H9 (cell line): ENCODE data around the gene PRKCB. TPM values are rescaled to one million over a fixed set of nuclear protein-coding genes. Genes with fewer than 3 reads are reported as not detected.

Source experiments
- DNase-seq: peaks from one replicate; pipeline ENCODE4 v3.0.0-alpha.2; 2017
- H2AFZ ChIP-seq: one replicate; pipeline ENCODE4 v1.6.1; 2013; ENCODE audit warnings: mild to moderate bottlenecking, low read length, control low read depth, moderate library complexity
- H2AK5ac ChIP-seq: 2 replicates; pipeline ENCODE4 v1.6.1; 2013; ENCODE audit warnings: low read length, control low read depth, mixed read lengths; ENCODE audit not compliant: insufficient read length
- H2BK120ac ChIP-seq: one replicate; pipeline ENCODE4 v1.6.1; 2013; ENCODE audit warnings: low read depth, mild to moderate bottlenecking, low read length, control low read depth, inconsistent platforms; ENCODE audit not compliant: poor library complexity, severe bottlenecking
- H2BK12ac ChIP-seq: 2 replicates; pipeline ENCODE4 v1.6.1; 2013; ENCODE audit warnings: low read length, control low read depth, mixed read lengths, low read depth; ENCODE audit not compliant: insufficient read length
- H2BK15ac ChIP-seq: 2 replicates; pipeline ENCODE4 v1.6.1; 2013; ENCODE audit warnings: low read depth, low read length, control low read depth
- H2BK20ac ChIP-seq: one replicate; pipeline ENCODE4 v1.6.1; 2013; ENCODE audit warnings: low read depth, mild to moderate bottlenecking, low read length, control low read depth, inconsistent platforms; ENCODE audit not compliant: poor library complexity, severe bottlenecking
- H2BK5ac ChIP-seq: 2 replicates; pipeline ENCODE4 v1.6.1; 2013; ENCODE audit warnings: low read length, control low read depth, mixed read lengths; ENCODE audit not compliant: insufficient read length
- H3K14ac ChIP-seq: 2 replicates; pipeline ENCODE4 v1.6.1; 2013; ENCODE audit warnings: low read length, control low read depth; ENCODE audit not compliant: insufficient read depth
- H3K18ac ChIP-seq: 2 replicates; pipeline ENCODE4 v1.6.1; 2013; ENCODE audit warnings: low read depth, mild to moderate bottlenecking, mixed read lengths, low read length, control low read depth; ENCODE audit not compliant: insufficient read length
- H3K23ac ChIP-seq: 2 replicates; pipeline ENCODE4 v1.6.1; 2013; ENCODE audit warnings: low read length, control low read depth, mixed read lengths, low read depth; ENCODE audit not compliant: insufficient read length
- H3K23me2 ChIP-seq: 2 replicates; pipeline ENCODE4 v1.6.1; 2013; ENCODE audit warnings: low read depth, mild to moderate bottlenecking, mixed read lengths, low read length, control low read depth; ENCODE audit not compliant: insufficient read length, poor library complexity, severe bottlenecking
- H3K27ac ChIP-seq: 2 replicates; pipeline ENCODE4 v1.5.1; 2013; ENCODE audit warnings: low read length, control low read depth, mixed read lengths, low read depth; ENCODE audit not compliant: insufficient read length
- H3K27me3 ChIP-seq: 2 replicates; pipeline ENCODE4 v1.6.1; 2013; ENCODE audit warnings: low read length, control low read depth, inconsistent platforms; ENCODE audit not compliant: insufficient read depth
- H3K4ac ChIP-seq: 2 replicates; pipeline ENCODE4 v1.6.1; 2013; ENCODE audit warnings: low read depth, mild to moderate bottlenecking, control low read depth, inconsistent platforms, low read length, moderate library complexity
- H3K4me1 ChIP-seq: 2 replicates; pipeline ENCODE4 v1.6.1; 2013; ENCODE audit warnings: low read length, control low read depth, inconsistent platforms; ENCODE audit not compliant: insufficient read depth
- H3K4me2 ChIP-seq: 2 replicates; pipeline ENCODE4 v1.6.1; 2013; ENCODE audit warnings: low read length, control low read depth, mixed read lengths; ENCODE audit not compliant: insufficient read length, insufficient read depth
- H3K56ac ChIP-seq: 2 replicates; pipeline ENCODE4 v1.6.1; 2013; ENCODE audit warnings: low read depth, mild to moderate bottlenecking, mixed read lengths, low read length, control low read depth; ENCODE audit not compliant: insufficient read length
- H3K79me1 ChIP-seq: 2 replicates; pipeline ENCODE4 v1.6.1; 2013; ENCODE audit warnings: low read depth, mild to moderate bottlenecking, moderate library complexity, low read length, control low read depth, inconsistent platforms; ENCODE audit not compliant: insufficient read depth, poor library complexity, severe bottlenecking
- H3K79me2 ChIP-seq: 2 replicates; pipeline ENCODE4 v1.6.1; 2013; ENCODE audit warnings: low read length, control low read depth, inconsistent platforms; ENCODE audit not compliant: insufficient read depth
- H3K9ac ChIP-seq: 2 replicates; pipeline ENCODE4 v1.6.1; 2013; ENCODE audit warnings: low read length, control low read depth, mixed read lengths; ENCODE audit not compliant: insufficient read length; ENCODE audit errors: extremely low read depth
- H3K9me3 ChIP-seq: one replicate; pipeline ENCODE4 v1.6.1; 2013; ENCODE audit warnings: low read depth, low read length, inconsistent platforms; ENCODE audit not compliant: control insufficient read depth
- H3T11ph ChIP-seq: one replicate; pipeline ENCODE4 v1.6.1; 2013; ENCODE audit warnings: mild to moderate bottlenecking, low read length, control low read depth, inconsistent platforms
- H4K20me1 ChIP-seq: one replicate; pipeline ENCODE4 v1.6.1; 2013; ENCODE audit not compliant: control insufficient read depth, insufficient read length, insufficient read depth
- H4K5ac ChIP-seq: 2 replicates; pipeline ENCODE4 v1.6.1; 2013; ENCODE audit warnings: low read depth, mild to moderate bottlenecking, mixed read lengths, low read length, control low read depth; ENCODE audit not compliant: insufficient read length
- H4K8ac ChIP-seq: replicated peaks from 2 replicates; pipeline ENCODE4 v1.6.1; 2013; ENCODE audit warnings: low read length, control low read depth, mixed read lengths, low read depth; ENCODE audit not compliant: insufficient read length
- H4K91ac ChIP-seq: 2 replicates; pipeline ENCODE4 v1.6.1; 2013; ENCODE audit warnings: low read depth, mild to moderate bottlenecking, moderate library complexity, mixed read lengths, low read length, control low read depth; ENCODE audit not compliant: insufficient read length
- H3K27ac Mint-ChIP-seq, 3 experiments: 2 replicates in 2 of 3; 3 replicates in 1 of 3; pipeline ENCODE4 v1.8.0; 2020 to 2021; ENCODE audit warnings: mixed read lengths in 3 of 3, mild to moderate bottlenecking in 1 of 3, moderate library complexity in 1 of 3
- H3K27me3 Mint-ChIP-seq: 2 replicates; pipeline ENCODE4 v1.8.0; 2021; ENCODE audit warnings: low read depth, mild to moderate bottlenecking, moderate library complexity, mixed read lengths
- H3K36me3 Mint-ChIP-seq, 3 experiments: 2 replicates in 2 of 3; 3 replicates in 1 of 3; pipeline ENCODE4 v1.8.0; 2020 to 2021; ENCODE audit warnings: low read depth in 3 of 3, mixed read lengths in 3 of 3; ENCODE audit not compliant: insufficient read depth in 1 of 3
- H3K4me1 Mint-ChIP-seq, 2 experiments: 2 replicates each; pipeline ENCODE4 v1.8.0; 2020; ENCODE audit warnings: mixed read lengths in 2 of 2
- H3K4me3 Mint-ChIP-seq, 2 experiments: 2 replicates in 1 of 2; 3 replicates in 1 of 2; pipeline ENCODE4 v1.8.0; 2020 to 2021; ENCODE audit warnings: mild to moderate bottlenecking in 2 of 2, mixed read lengths in 2 of 2, moderate library complexity in 1 of 2
- H3K9me3 Mint-ChIP-seq, 2 experiments: 2 replicates in 1 of 2; 3 replicates in 1 of 2; pipeline ENCODE4 v1.8.0; 2020; ENCODE audit warnings: mild to moderate bottlenecking in 2 of 2, mixed read lengths in 2 of 2, moderate library complexity in 1 of 2
- WGBS: extraction: QIAGEN DNeasy Blood & Tissue Kit; methylation state at CpG from one replicate; pipeline ENCODE4 v1.1.7; 2013; ENCODE audit warnings: missing lambda C conversion rate, low lambda C conversion rate, mixed read lengths; ENCODE audit not compliant: insufficient read length; ENCODE audit errors: extremely low coverage; 5-methylcytosine and 5-hydroxymethylcytosine counted together
- total RNA-seq: library from RNA; stranded (reverse); gene quantifications from 2 replicates; pipeline ENCODE4 v1.2.1, GENCODE V29; 2021
- TF ChIP-seq, protein P1 (sequence below): fragments of 200-600 bp; sonication (generic); conservative IDR thresholded peaks from 3 replicates; pipeline ENCODE4 v1.8.0; 2021; ENCODE audit warnings: antibody characterized with exemption, mild to moderate bottlenecking

The PRKCB gene
- total RNA-seq, 1 experiment from 2014 or later: 7.0 TPM

DNA sequence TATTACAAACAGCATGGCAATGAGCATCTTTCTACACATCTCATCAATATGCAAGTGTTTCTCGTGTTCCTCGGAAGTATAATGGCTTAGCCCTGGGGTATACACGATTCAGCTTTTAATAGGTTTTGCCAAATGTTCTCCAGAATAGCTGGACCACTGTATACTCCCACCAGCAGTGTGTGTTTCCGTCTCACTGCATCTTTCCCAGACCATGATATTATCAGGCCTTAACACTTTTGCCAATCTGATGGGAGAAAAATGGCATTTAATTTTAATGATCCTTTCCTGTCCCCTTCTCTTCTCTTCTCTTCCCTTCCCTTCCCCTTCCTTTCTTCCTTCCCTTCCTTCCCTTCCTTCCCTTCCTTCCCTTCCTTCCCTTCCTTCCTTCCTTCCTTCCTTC, 30.8 kb downstream of the PRKCB start:
- Histone ChIP-seq H3K27ac (no peak overlapping the region), H3K9me3 (no peaks in the 10 kb centered on the region), H2BK15ac (no peak overlapping the region), H3K4ac (no peak overlapping the region), H3K27me3 (peaks cover 23% of the 10 kb centered on the region; the same call in 1 of the 2 replicates), H3K4me2 (no peak overlapping the region), H2BK5ac (no peak overlapping the region), H2BK120ac (no peak overlapping the region), H2AK5ac (no peak overlapping the region), H2AFZ (no peak overlapping the region), H4K8ac (no peak overlapping the region), H3K18ac (no peak overlapping the region), H3K9ac (no peak overlapping the region), H3K23ac (no peak overlapping the region), H3K56ac (no peak overlapping the region), H3K79me1 (no peaks in the 10 kb centered on the region), H4K5ac (no peak overlapping the region), H3K4me1 (peaks cover 4% of the 10 kb centered on the region), H4K20me1 (no peaks in the 10 kb centered on the region), H3T11ph (no peak overlapping the region), H3K79me2 (no peaks in the 10 kb centered on the region), H4K91ac (no peak overlapping the region), H3K23me2 (no peaks in the 10 kb centered on the region), H2BK12ac (no peak overlapping the region), H2BK20ac (no peak overlapping the region), H3K14ac (no peak overlapping the region)
- no peak overlapping the region for H3K27ac Mint-ChIP-seq
- TF ChIP-seq, protein P1, sequence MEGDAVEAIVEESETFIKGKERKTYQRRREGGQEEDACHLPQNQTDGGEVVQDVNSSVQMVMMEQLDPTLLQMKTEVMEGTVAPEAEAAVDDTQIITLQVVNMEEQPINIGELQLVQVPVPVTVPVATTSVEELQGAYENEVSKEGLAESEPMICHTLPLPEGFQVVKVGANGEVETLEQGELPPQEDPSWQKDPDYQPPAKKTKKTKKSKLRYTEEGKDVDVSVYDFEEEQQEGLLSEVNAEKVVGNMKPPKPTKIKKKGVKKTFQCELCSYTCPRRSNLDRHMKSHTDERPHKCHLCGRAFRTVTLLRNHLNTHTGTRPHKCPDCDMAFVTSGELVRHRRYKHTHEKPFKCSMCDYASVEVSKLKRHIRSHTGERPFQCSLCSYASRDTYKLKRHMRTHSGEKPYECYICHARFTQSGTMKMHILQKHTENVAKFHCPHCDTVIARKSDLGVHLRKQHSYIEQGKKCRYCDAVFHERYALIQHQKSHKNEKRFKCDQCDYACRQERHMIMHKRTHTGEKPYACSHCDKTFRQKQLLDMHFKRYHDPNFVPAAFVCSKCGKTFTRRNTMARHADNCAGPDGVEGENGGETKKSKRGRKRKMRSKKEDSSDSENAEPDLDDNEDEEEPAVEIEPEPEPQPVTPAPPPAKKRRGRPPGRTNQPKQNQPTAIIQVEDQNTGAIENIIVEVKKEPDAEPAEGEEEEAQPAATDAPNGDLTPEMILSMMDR: no peak
- peaks cover 21 to 27% of the 10 kb centered on the region in 2 experiments for H3K4me1 Mint-ChIP-seq
- no peaks in the 10 kb centered on the region; a peak in 1 of 5 replicates for H3K9me3 Mint-ChIP-seq
- WGBS: no CpG with 5 or more reads among the region's 4 CpGs
- H3K36me3 Mint-ChIP-seq: no peaks in the 10 kb centered on the region; a peak in 1 of 7 replicates
- no peak overlapping the region for H3K4me3 Mint-ChIP-seq
- H3K27me3 Mint-ChIP-seq: peaks cover 95% of the 10 kb centered on the region
- DNase-seq: no peak
